ENCODE data around the gene AHCYL1.

Gene AHCYL1

GRCh38 chr1:110039641-110040040, 55.1 kb downstream of the AHCYL1 start:
- DNase-seq (ENCODE audit: low spot score): no peak

DNA sequence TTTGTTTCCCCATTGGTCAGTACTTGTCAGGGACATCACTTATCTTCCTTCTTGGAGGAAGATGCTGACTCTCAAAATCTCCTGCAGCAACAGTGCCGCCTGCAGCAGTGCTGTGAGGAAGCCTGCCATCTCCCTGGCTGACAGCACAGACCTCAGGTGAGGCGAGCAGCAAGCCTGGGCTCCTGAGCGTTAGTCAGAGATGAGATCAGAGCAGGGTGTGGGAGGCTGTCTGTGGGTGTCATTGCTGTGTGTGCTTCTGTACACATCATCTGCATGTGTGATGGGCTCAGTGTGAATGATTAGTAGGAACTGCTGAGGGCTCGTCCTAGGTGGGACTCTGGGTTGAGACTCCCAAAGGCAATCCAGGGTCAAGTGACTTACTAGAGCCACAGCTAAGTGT, 56.0 kb downstream of the AHCYL1 start:
- no peak for DNase-seq (ENCODE audit: low spot score)

GRCh38 chr1:110043016-110043415, 58.5 kb downstream of the AHCYL1 start:
- no peak for DNase-seq (ENCODE audit: low spot score)

- no peak for DNase-seq (ENCODE audit: low spot score)
These were observed 62.9 kb downstream of the AHCYL1 start for GRCh38 chr1:110047463-110047862.

- no peak for DNase-seq (ENCODE audit: low spot score)
These were observed 63.7 kb downstream of the AHCYL1 start for GRCh38 chr1:110048240-110048639.

DNA sequence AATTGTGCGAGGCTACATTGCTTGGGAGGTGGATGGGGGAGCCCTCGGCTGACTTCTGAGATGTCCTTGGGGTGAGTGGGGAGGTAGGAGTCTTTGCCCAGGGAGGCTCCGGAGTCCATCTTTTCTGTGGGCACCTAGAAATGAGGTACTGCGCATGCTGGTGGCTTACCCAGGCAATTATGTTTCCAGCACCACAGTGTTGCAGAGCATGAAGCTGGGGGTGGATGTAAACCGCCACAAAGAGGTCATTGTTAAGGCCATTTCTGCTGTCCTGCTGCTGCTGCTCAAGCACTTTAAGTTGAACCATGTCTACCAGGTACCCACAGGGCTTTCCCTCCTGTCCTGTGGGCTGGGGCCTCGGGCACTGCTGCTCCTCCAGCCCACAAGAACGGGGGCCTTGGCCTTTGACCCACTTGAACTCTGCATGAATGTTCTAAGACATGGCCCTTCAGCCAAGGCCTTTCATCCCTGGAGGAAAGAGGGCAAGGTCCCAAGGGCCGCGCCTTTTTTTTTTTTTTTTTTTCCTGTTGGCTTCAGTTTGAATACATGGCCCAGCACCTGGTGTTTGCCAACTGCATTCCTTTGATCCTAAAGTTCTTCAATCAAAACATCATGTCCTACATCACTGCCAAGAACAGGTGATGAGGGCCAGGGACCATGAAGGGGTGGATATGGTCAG, 64.5 kb downstream of the AHCYL1 start:
- DNase-seq (ENCODE audit: low spot score): peak; percentile 67

- no peak for DNase-seq (ENCODE audit: low spot score)
These were observed 65.4 kb downstream of the AHCYL1 start for GRCh38 chr1:110049801-110050601.

- no peak for DNase-seq (ENCODE audit: low spot score)
These were observed 66.2 kb downstream of the AHCYL1 start for GRCh38 chr1:110050602-110051261.

- no peak for DNase-seq (ENCODE audit: low spot score)
These were observed 66.7 kb downstream of the AHCYL1 start for GRCh38 chr1:110051262-110051648.

DNA sequence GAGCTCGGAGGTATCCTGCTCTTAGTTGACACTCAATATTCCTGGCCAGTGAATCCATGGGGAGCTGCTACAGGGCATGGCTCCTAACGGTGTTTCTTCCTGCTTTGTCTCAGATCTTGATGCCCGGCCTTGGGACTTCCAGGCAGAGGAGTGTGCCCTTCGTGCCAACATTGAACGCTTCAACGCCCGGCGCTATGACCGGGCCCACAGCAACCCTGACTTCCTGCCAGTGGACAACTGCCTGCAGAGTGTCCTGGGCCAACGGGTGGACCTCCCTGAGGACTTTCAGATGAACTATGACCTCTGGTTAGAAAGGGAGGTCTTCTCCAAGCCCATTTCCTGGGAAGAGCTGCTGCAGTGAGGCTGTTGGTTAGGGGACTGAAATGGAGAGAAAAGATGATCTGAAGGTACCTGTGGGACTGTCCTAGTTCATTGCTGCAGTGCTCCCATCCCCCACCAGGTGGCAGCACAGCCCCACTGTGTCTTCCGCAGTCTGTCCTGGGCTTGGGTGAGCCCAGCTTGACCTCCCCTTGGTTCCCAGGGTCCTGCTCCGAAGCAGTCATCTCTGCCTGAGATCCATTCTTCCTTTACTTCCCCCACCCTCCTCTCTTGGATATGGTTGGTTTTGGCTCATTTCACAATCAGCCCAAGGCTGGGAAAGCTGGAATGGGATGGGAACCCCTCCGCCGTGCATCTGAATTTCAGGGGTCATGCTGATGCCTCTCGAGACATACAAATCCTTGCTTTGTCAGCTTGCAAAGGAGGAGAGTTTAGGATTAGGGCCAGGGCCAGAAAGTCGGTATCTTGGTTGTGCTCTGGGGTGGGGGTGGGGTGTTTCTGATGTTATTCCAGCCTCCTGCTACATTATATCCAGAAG, 69.2 kb downstream of the AHCYL1 start:
- peak; percentile 28 for DNase-seq (ENCODE audit: low spot score)

GRCh38 chr1:110055493-110056284, 71.1 kb downstream of the AHCYL1 start:
- no peak for DNase-seq (ENCODE audit: low spot score)

DNA sequence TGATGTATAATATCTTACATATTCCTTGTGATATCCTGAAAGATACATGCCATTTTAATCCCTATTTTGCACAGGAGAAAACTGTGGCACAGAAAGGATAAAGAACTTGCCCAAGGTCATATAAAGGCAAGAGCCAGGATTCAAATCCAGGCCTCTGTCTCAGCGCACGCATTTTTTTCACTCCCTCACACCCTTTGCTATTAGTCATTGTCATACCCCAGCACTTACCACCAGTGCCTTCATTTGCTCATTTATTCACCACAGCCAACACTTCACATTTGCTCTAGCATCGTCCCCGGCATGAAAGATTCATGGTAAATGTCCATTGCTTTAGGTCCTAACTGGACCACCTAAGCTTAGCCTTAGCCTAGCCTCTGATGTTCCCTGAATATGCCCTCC, 71.7 kb downstream of the AHCYL1 start:
- no peak for DNase-seq (ENCODE audit: low spot score)

- DNase-seq (ENCODE audit: low spot score): peak; percentile 30
These were observed 72.2 kb downstream of the AHCYL1 start for GRCh38 chr1:110056776-110057175.

DNA sequence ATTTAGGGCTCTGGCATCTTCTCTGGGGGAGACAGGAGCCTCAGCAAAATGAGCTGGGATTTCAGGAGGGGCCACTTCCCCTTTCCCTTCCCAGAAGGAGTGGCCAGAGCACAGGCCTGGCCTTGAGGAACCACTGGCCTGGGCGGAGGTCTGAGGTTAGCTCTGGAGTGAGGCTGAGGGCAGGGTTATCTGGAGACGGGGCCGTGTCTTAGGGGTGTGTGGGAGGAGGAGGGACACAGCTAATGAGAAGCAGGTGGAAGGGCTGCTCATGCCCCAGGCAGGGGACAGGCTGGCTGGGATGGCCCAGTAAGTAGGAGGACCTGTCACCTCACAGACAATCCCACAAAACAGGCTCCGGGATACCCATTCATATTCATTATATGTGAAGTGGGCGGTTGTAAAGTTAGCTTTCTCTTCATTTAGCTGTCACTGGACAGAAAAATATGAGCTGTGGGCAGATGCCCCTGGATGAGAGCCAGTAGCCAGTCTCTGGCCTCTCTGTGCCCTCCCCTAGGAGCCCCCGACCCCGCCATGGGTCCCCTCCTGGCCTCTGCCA, 73.5 kb downstream of the AHCYL1 start:
- DNase-seq (ENCODE audit: low spot score): no peak

DNA sequence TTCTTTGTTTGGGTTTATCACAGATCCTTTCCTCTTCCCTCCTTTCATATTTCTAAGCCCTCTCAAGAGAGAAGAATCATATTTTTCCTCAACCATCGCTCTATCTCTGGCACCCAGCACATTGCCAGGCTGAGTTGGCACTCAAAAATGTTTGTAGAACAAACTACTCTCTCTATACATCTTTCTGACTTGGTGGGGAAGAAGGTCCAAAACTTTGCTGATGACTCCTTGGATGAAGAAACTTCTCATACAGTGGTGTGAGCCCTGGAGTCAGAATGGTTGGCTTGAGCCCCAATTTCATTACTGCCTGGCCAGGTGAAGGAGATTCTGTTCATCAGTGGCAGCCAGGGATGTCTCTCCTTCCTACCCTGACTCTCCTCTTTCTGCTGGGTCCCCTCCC, 74.0 kb downstream of the AHCYL1 start:
- no peak for DNase-seq (ENCODE audit: low spot score)

DNA sequence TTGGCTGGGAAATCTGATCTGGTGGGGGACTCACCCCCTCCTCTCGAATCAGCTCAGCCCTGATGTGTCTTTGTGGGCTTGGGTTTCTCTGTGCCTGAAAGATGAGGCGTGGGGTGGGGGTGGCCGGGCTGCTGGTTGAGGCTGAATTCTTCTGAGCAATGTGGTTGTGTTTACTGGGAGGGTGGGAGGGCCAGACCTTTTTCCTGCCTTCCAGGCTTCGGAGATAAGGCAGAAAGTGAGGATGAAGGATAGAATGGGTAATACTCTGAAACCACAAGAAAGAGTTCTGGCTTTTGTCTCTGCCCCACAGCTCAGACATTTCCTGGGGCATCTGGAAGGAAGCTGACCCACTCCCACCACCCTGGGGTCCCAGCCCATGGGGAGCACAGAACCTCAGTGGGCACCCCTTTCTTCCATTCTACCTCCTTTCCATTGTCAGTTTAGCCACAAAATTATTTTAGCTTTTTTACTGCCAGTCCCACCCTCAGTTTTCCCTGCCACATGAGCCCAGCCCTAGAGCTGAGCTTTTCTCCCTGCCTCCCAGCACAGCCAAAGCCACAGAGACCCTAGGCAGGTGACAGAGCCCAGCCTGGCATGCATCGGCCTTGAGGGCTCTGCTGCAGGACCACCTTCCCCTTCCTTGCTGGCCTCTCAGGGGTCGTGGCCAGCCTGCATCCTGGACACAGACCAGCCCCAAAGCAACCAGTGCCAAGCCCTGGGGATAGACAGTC, 74.7 kb downstream of the AHCYL1 start:
- DNase-seq (ENCODE audit: low spot score): no peak

DNA sequence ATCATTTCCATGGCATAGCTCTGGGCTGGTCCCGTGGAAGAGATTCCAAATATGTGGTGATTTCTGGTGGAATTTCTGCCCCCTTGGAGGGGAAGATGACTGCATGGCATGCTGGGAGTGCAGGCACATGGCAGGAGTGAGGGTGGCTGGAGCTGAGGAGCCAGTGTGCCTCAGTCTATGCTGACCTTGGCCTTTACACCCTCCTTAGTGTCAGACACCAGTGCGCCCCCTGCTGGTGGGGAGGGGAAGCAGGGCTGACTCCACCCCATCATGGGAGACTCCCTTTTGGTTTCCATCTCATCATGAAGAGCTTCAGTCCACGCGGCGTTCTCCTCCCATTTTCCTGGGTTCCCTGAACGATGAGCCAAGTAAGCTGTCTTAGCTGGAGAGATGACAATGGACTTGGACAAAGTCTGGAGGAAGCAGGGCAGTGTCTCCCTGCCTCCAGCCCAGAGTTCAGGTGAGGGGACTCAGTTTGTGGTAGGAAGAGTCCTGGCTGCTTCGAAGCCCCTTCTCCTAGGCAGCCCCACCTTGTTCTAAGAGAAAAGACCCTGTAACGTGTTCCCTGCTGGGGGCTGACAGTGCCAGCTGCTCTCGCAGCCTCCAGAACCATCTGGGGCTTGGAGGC, 75.6 kb downstream of the AHCYL1 start:
- DNase-seq (ENCODE audit: low spot score): peak; percentile 29

DNA sequence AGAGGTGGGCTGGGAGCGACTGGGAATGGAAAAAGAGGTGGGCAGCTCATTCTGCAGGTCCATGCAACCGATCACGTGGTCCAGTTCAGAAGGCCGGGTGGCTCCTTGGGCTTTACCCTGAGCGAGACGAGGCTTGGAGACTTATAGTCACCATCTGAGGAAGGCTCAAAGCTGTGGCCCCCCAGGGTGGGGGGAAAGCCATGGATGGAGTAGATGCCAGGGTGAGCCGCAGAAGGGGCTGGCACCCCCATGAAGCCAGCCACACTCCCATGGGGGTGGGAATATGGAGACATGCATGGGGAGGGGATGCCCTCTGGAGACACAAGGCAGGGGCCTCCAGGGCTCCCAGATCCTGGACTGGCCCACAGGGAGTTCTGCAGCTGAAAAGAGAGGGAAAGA, 76.1 kb downstream of the AHCYL1 start:
- DNase-seq (ENCODE audit: low spot score): no peak

DNA sequence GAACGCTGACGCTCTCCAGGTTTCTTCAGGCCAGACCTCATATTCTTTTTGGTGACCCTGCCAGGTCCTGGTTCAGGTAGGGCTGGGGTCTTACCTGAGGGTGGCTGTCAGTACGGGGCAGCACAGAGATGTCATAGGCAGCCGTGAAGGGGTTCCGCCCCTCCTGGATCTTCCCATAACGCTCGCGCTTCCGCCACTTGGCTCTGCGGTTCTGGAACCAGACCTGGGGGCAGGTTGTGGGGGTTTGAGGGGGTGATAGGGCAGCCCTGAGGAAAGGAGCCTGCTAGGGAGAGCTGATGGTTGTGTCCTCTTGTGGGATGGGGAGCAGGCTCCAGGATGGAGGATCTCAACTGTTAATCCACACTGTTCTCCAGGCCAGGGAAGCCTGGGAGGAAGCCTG, 76.8 kb downstream of the AHCYL1 start:
- DNase-seq (ENCODE audit: low spot score): no peak

GRCh38 chr1:110062612-110063011, 78.0 kb downstream of the AHCYL1 start:
- DNase-seq (ENCODE audit: low spot score): no peak

All from COLO829 (cell line).